Measurements from ENCODE around the gene ARHGAP42. TPM values are rescaled to one million over a fixed set of nuclear protein-coding genes. Genes with fewer than 3 reads are reported as not detected.

Gene ARHGAP42
- total and polyA plus RNA-seq, 2 of the 4 experiments (the other 2 are of a cell fraction): 2.9 to 7.3 TPM

- H3K14ac ChIP-seq (replicated peaks; ENCODE audit: low read depth, low read length): no peak overlapping the region; the same call in 1 of the 2 replicates
- TF ChIP-seq RCOR1 (IDR thresholded peaks at IDR 0.05; ENCODE audit: insufficient replicate concordance, low read length): no peak
- no peak for TF ChIP-seq MXI1 (IDR thresholded peaks at IDR 0.05; ENCODE audit: borderline replicate concordance, low read depth, low read length)
- TF ChIP-seq USF2 (IDR thresholded peaks at IDR 0.05; ENCODE audit: low read depth, low read length): no peak
- TF ChIP-seq SMC3 (IDR thresholded peaks at IDR 0.05; ENCODE audit: low read depth, low read length): no peak
- TF ChIP-seq FOS (IDR thresholded peaks at IDR 0.05; ENCODE audit: low read depth, low read length): no peak
- no peak for TF ChIP-seq CHD1 (IDR thresholded peaks at IDR 0.05; ENCODE audit: low read depth, low read length)
- no peak for TF ChIP-seq CEBPB (IDR thresholded peaks at IDR 0.05; ENCODE audit: low read depth, low read length)
- TF ChIP-seq POLR2A (IDR thresholded peaks at IDR 0.05; ENCODE audit: low read depth, low read length): no peak
- no peak for TF ChIP-seq RAD21 (IDR thresholded peaks at IDR 0.05; ENCODE audit: low read length)
- TF ChIP-seq NFE2L2 (IDR thresholded peaks at IDR 0.05; ENCODE audit: low read depth, low read length): no peak
- no peak for TF ChIP-seq ELK1 (IDR thresholded peaks at IDR 0.05; ENCODE audit: borderline replicate concordance, low read depth, low read length)
- TF ChIP-seq BHLHE40 (IDR thresholded peaks at IDR 0.05; ENCODE audit: low read depth, low read length): no peak
- no peak for TF ChIP-seq RFX5 (IDR thresholded peaks at IDR 0.05; ENCODE audit: low read depth, low read length)
- no peak for TF ChIP-seq MAZ (IDR thresholded peaks at IDR 0.05; ENCODE audit: borderline replicate concordance, low read depth, low read length)
- TF ChIP-seq CTCF (conservative IDR thresholded peaks at IDR 0.05; ENCODE audit: low read depth, low read length): no peak
- H3K4me1 ChIP-seq (ENCODE audit: control insufficient read depth, insufficient read depth, low read length): no peaks in the 10 kb centered on the region; the same call in 1 of the 2 replicates
- no peak overlapping the region for H3K27ac ChIP-seq (ENCODE audit: insufficient read depth, low read length)
- H4K5ac ChIP-seq (ENCODE audit: low read depth, low read length): no peak overlapping the region
- H3K9me1 ChIP-seq (ENCODE audit: insufficient read depth, low read length): peaks cover 7% of the 10 kb centered on the region; the same call in 1 of the 2 replicates
- H4K8ac ChIP-seq (ENCODE audit: low read depth in 2 of 2, low read length in 2 of 2): no peak overlapping the region
- no peaks in the 10 kb centered on the region for H3K9me3 ChIP-seq (ENCODE audit: control insufficient read depth, insufficient read depth, low read length)
- in situ Hi-C loops (cut with MboI; ENCODE audit: low sequenced_read_pairs) (no loop called here), dilution Hi-C loops (cut with HindIII; ENCODE audit: low sequenced_read_pairs, unreplicated experiment) (no loop called here), intact Hi-C loops (cut with micrococcal nuclease) (no loop called here)
- no peak overlapping the region for H3K18ac ChIP-seq (ENCODE audit: low read depth, low read length)
- H3K23ac ChIP-seq (ENCODE audit: low read depth, low read length): no peak overlapping the region
- no peak overlapping the region for H3K4me2 ChIP-seq (ENCODE audit: low read depth, low read length)
- no peaks in the 10 kb centered on the region for H3K27me3 ChIP-seq (ENCODE audit: control insufficient read depth, insufficient read depth, low read length)
- peaks cover 8% of the 10 kb centered on the region in 2 experiments for H3K79me1 ChIP-seq (ENCODE audit: low read depth in 1 of 2, low read length in 2 of 2)
- no peaks in the 10 kb centered on the region for H3K36me3 ChIP-seq (ENCODE audit: control insufficient read depth, insufficient read depth, low read length)
- H3K4me3 ChIP-seq (ENCODE audit: insufficient read depth, low read depth, low read length): no peak overlapping the region
- WGBS, 2 experiments (ENCODE audit: extremely low coverage in 2 of 2, insufficient read length in 1 of 2): 50% methylated on average over 1 of the region's 3 CpGs; no CpG with 5 or more reads in 1 of the 2 experiments
- H2BK20ac ChIP-seq (ENCODE audit: low read depth, low read length): no peak overlapping the region
- CTCF ChIA-PET: interaction anchor here (1.0 to 1.1 kb wide), 2 partner anchors 13 to 284 kb away, joined by 3 read pairs; no protein-coding TSS in a partner anchor
- H2BK15ac ChIP-seq (ENCODE audit: low read depth, low read length): no peak overlapping the region
- H2AK5ac ChIP-seq (ENCODE audit: low read depth, low read length): no peak overlapping the region
- no peak overlapping the region for H3K56ac ChIP-seq (ENCODE audit: extremely low read depth, insufficient read depth, low read length)
- H3K4ac ChIP-seq (ENCODE audit: low read depth, low read length): no peak overlapping the region
- BruUV-seq (replicated peaks): no TSS peak
- H3K9ac ChIP-seq (ENCODE audit: low read depth, low read length): no peak overlapping the region
- H4K20me1 ChIP-seq (ENCODE audit: insufficient read depth, low read length): no peaks in the 10 kb centered on the region
- H4K91ac ChIP-seq (ENCODE audit: insufficient read depth, low read depth, low read length): no peak overlapping the region
- H2BK5ac ChIP-seq (ENCODE audit: low read depth, low read length, poor library complexity, severe bottlenecking): no peak overlapping the region
- no peak overlapping the region for H2AK9ac ChIP-seq (replicated peaks; ENCODE audit: low read depth, low read length, poor library complexity)
- DNase-seq (no peak), ATAC-seq (ENCODE audit: low read depth) (no peak)
- H2BK120ac ChIP-seq (ENCODE audit: low read depth, low read length): no peak overlapping the region
- no peak overlapping the region for H2AFZ ChIP-seq (replicated peaks; ENCODE audit: low read length, poor library complexity)
- POLR2A ChIA-PET (ENCODE audit: unreplicated experiment): no interaction called here
Measured at GRCh38 chr11:100847696-100848216, 160.7 kb downstream of the ARHGAP42 start.

All from IMR-90 (cell line).